ENCODE measurements around the gene PM20D2. TPM values are rescaled to one million over a fixed set of nuclear protein-coding genes. Genes with fewer than 3 reads are reported as not detected.

PM20D2 gene
- total RNA-seq, 4 donors from 2014 or later, result 19.0 to 36.3 (median 25.5) TPM

DNA sequence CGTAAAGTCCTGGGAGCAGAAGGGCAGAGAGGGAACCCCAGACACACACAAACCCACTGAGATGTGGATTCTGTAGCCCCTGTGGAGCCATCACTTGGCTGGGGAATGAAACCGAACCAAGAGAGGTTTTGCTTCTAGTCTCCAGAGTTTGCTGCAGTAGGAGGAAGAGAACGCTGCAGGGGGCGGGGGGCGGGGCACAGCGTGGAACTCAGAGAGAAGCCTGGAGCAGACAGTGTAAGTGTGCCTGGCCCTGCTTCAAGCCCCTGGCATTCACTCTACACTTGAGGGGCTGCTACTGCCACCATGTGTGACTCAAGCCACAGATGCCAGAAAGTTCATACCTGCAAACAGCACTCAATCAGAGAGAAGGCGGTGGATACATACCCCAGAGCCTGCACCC is 52.4 kb downstream of the PM20D2 start:
- Histone ChIP-seq H3K9me3 (peaks cover 0 to 25% (median 0%) of the 10 kb centered on the region in 3 donors), H3K4me3 (no peak overlapping the region), H3K27ac (no peak overlapping the region), H3K36me3 (no peaks in the 10 kb centered on the region), H3K27me3 (no peaks in the 10 kb centered on the region), H3K4me1 (no peaks in the 10 kb centered on the region)
- ATAC-seq, result no peak
- 80 to 100% methylated on average over 1 to 2 of the region's 7 CpGs for WGBS, 2 donors (ENCODE audit: low coverage in 1 of 2)
- TF ChIP-seq POLR2A (IDR thresholded peaks at IDR 0.05) (no peak), POLR2AphosphoS5 (IDR thresholded peaks at IDR 0.05) (no peak), EP300 (IDR thresholded peaks at IDR 0.05) (no peak)
- TF ChIP-seq, protein P1, sequence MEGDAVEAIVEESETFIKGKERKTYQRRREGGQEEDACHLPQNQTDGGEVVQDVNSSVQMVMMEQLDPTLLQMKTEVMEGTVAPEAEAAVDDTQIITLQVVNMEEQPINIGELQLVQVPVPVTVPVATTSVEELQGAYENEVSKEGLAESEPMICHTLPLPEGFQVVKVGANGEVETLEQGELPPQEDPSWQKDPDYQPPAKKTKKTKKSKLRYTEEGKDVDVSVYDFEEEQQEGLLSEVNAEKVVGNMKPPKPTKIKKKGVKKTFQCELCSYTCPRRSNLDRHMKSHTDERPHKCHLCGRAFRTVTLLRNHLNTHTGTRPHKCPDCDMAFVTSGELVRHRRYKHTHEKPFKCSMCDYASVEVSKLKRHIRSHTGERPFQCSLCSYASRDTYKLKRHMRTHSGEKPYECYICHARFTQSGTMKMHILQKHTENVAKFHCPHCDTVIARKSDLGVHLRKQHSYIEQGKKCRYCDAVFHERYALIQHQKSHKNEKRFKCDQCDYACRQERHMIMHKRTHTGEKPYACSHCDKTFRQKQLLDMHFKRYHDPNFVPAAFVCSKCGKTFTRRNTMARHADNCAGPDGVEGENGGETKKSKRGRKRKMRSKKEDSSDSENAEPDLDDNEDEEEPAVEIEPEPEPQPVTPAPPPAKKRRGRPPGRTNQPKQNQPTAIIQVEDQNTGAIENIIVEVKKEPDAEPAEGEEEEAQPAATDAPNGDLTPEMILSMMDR (IDR thresholded peaks at IDR 0.05), result no peak

DNA sequence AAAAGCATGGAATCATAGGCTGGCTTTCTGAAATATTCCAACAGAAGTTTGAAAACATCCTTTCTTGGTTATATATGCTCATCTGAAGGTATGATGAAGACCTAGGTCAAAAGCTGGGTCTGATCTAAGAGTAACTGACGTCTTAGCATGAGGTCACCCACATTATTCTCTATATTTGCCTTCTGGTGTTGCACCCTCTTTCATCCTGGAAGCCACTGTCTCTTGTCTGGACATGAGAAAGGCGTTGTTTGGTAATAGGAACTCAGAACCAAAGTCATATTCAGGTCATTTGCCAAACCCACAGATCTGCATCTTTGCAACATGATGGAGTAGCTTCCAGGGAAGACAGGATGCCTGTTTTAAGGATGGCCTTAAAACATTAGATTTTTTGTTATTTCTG is 53.7 kb downstream of the PM20D2 start:
- WGBS, 2 donors (ENCODE audit: low coverage in 1 of 2), result 71 to 75% methylated on average over 2 of the region's 2 CpGs
- no peaks in the 10 kb centered on the region for H3K36me3 ChIP-seq
- ATAC-seq, result no peak
- H3K27me3 ChIP-seq, result no peaks in the 10 kb centered on the region
- peaks cover 0 to 13% (median 0%) of the 10 kb centered on the region in 3 donors for H3K9me3 ChIP-seq
- no peak overlapping the region for H3K4me3 ChIP-seq
- no peak for TF ChIP-seq EP300 (IDR thresholded peaks at IDR 0.05)
- no peak for TF ChIP-seq POLR2AphosphoS5 (IDR thresholded peaks at IDR 0.05)
- no peak for TF ChIP-seq POLR2A (IDR thresholded peaks at IDR 0.05)
- TF ChIP-seq, protein P1 (IDR thresholded peaks at IDR 0.05), result no peak
- no peaks in the 10 kb centered on the region for H3K4me1 ChIP-seq
- no peak overlapping the region for H3K27ac ChIP-seq

DNA sequence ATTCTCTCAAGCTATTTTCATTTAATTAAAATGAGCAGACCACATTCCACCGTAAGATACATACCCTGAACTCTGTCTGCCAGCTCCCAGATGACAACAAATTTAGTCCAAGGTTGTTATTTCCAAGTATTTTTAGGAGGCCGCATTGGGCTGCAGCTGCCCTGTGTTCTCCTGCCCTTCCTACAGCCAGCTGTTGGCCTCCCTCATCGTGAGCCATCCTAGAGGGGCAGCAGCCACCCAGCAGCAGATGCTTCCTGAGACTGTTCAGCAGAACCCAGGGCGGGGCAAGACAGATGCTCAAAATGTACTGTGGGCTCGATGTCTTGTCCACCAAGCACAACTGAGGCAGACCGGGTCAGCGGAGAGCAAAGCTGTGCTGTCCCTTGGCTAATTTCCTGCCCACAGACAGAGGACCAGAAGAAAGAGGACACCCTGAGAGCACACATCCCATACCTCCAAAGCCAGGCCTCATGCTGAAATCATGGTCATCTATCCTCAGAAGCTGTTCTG is 54.9 kb downstream of the PM20D2 start:
- peaks cover 0 to 1% (median 0%) of the 10 kb centered on the region in 3 donors for H3K9me3 ChIP-seq
- TF ChIP-seq, protein P1 (IDR thresholded peaks at IDR 0.05), result no peak
- TF ChIP-seq POLR2AphosphoS5 (IDR thresholded peaks at IDR 0.05) (no peak), POLR2A (IDR thresholded peaks at IDR 0.05) (no peak), EP300 (IDR thresholded peaks at IDR 0.05) (no peak)
- no peaks in the 10 kb centered on the region for H3K36me3 ChIP-seq
- no peaks in the 10 kb centered on the region for H3K4me1 ChIP-seq
- 61 to 81% methylated on average over 2 to 5 of the region's 7 CpGs for WGBS, 2 donors (ENCODE audit: low coverage in 1 of 2)
- no peak for ATAC-seq
- no peak overlapping the region for H3K27ac ChIP-seq
- H3K27me3 ChIP-seq, result no peaks in the 10 kb centered on the region
- H3K4me3 ChIP-seq, result no peak overlapping the region

DNA sequence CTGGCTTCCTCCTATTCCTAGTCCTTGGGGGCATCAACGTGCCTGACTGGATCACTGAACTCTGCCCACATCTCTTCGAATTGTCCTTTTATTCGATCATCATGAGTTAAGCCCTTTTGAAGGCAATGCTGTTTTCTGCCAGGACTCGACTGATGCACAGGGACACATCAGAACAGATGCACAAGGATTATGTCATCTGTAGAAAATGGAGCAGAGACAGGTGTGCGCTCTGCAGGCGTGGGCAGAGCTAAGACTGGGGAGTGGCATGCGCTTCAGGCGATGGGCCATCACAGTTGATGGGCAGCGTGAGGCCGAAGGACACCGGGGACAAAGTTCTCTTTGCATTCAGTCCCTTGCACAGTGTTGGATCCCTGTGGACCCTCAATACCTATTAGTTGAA is 58.2 kb downstream of the PM20D2 start:
- Histone ChIP-seq H3K4me1 (no peaks in the 10 kb centered on the region), H3K36me3 (no peaks in the 10 kb centered on the region), H3K9me3 (no peaks in the 10 kb centered on the region), H3K27me3 (no peaks in the 10 kb centered on the region), H3K27ac (no peak overlapping the region), H3K4me3 (no peak overlapping the region)
- no peak for TF ChIP-seq POLR2AphosphoS5 (IDR thresholded peaks at IDR 0.05)
- no peak for ATAC-seq
- 88 to 89% methylated on average over 9 to 10 of the region's 11 CpGs for WGBS, 2 donors (ENCODE audit: low coverage in 1 of 2)

DNA sequence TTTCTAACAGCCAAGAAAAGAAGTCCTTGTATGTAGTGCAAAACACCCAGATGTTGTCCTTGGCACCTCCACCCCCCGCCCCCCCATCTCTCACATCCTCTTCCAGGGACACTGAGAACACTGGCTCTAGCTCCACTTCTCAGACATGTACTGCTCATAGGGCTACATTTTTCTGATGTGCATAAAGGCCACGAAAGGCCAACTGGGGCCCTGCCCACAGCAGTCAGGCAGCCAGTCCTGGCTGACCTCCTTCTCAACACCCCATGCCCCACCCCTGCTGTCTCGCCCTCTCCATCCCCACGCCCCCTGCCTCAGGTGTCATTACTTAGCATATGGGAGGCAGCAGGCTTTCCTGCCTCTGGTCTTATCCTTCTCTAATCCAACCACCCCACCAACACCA is 60.0 kb downstream of the PM20D2 start:
- H3K27ac ChIP-seq, result no peak overlapping the region
- WGBS, 2 donors (ENCODE audit: low coverage in 1 of 2), result 63 to 84% methylated on average over 2 of the region's 4 CpGs
- no peak for ATAC-seq

More for the DNA sequence above, 60.0 kb downstream of the PM20D2 start:
- H3K4me1 ChIP-seq, result no peaks in the 10 kb centered on the region
- TF ChIP-seq POLR2A (IDR thresholded peaks at IDR 0.05) (no peak), POLR2AphosphoS5 (IDR thresholded peaks at IDR 0.05) (no peak), EP300 (IDR thresholded peaks at IDR 0.05) (no peak)
- TF ChIP-seq, protein P1 (IDR thresholded peaks at IDR 0.05), result no peak
- no peaks in the 10 kb centered on the region for H3K27me3 ChIP-seq
- H3K36me3 ChIP-seq, result no peaks in the 10 kb centered on the region
- H3K9me3 ChIP-seq, result no peaks in the 10 kb centered on the region
- no peak overlapping the region for H3K4me3 ChIP-seq
